Pancreas (tissue), 8 donors: ENCODE results near the gene AKT1. TPM values are rescaled to one million over a fixed set of nuclear protein-coding genes. Genes with fewer than 3 reads are reported as not detected.

Experiments used
- polyA plus RNA-seq, 2 donors: library from polyadenylated mRNA; stranded (reverse); fragments of 200-250 nt; gene quantifications; one replicate each; pipeline ENCODE4 v1.2.3, GENCODE V29; 2013
- total RNA-seq, 6 donors: library from RNA; stranded (reverse); fragmentation: NEBNext Ultra II Directional in 4 of 6; extraction: Animal tissue kit (Norgen Biotek cat#: 25700) in 4 of 6; gene quantifications; one replicate each; pipeline versions ENCODE4 v1.2.1 to v1.2.4, GENCODE V29; 2021 to 2023
- donor health status: healthy with polysubstance abuse.
- donor health status: DM: no; HTN: no; CAD: no; lungs with moderate emphysema.
- donor health status: DM: no; HTN: no; CAD: no.
- donor health status: Bipolar disorder and iron deficiency.
- donor health status: DM: yes; HTN: yes; CAD: no.
- donor health status: DM: no; HTN: no; CAD: no.
- donor health status: DM: no; HTN: no; CAD: no.
- donor health status: DM: yes; HTN: yes; CAD: no.

Gene AKT1
- total and polyA plus RNA-seq, 8 donors = 70.0 to 106 (median 84.6) TPM

Other genes starting within 250 kb of the AKT1 start
- gene C14orf180, start 216.0 kb downstream of the AKT1 start, total RNA-seq = under 1 TPM in 4 of 6 donors, not detected in 2; 0.09 to 0.40 (median 0.27) TPM
- 1 to 10 TPM in 1 of 2 donors, under 1 TPM in 1; 0.35 to 1.1 TPM for gene C14orf180, start 216.0 kb downstream of the AKT1 start, polyA plus RNA-seq
- 1 to 10 TPM; 1.1 to 4.6 (median 2.1) TPM for gene TMEM179, start 191.0 kb downstream of the AKT1 start, total RNA-seq
- 10 to 100 TPM; 18.8 to 35.3 TPM for gene TMEM179, start 191.0 kb downstream of the AKT1 start, polyA plus RNA-seq
- 10 to 100 TPM; 20.4 to 41.1 (median 23.0) TPM for gene INF2, start 106.1 kb downstream of the AKT1 start, total RNA-seq
- 10 to 100 TPM; 79.5 to 80.8 TPM for gene INF2, start 106.1 kb downstream of the AKT1 start, polyA plus RNA-seq
- 1 to 10 TPM; 3.5 to 6.4 (median 5.0) TPM for gene ADSS1, start 71.5 kb downstream of the AKT1 start, total RNA-seq
- gene ADSS1, start 71.5 kb downstream of the AKT1 start, polyA plus RNA-seq = 1 to 10 TPM; 6.7 to 6.8 TPM
- 10 to 100 TPM; 29.1 to 54.6 (median 38.8) TPM for gene SIVA1, start 42.6 kb downstream of the AKT1 start, total RNA-seq
- gene SIVA1, start 42.6 kb downstream of the AKT1 start, polyA plus RNA-seq = 100 to 1,000 TPM in 1 of 2 donors, 10 to 100 TPM in 1; 76.3 to 136 TPM
- gene ZBTB42, start 5.4 kb upstream of the AKT1 start, total RNA-seq = 10 to 100 TPM in 1 of 6 donors, 1 to 10 TPM in 5; 7.8 to 10.8 (median 8.5) TPM
- 1 to 10 TPM; 4.1 to 7.6 TPM for gene ZBTB42, start 5.4 kb upstream of the AKT1 start, polyA plus RNA-seq
- gene CEP170B, start 69.5 kb upstream of the AKT1 start, total RNA-seq = 10 to 100 TPM; 17.7 to 26.3 (median 21.9) TPM
- gene CEP170B, start 69.5 kb upstream of the AKT1 start, polyA plus RNA-seq = 10 to 100 TPM; 19.1 to 43.8 TPM
- 10 to 100 TPM in 1 of 6 donors, 1 to 10 TPM in 2, under 1 TPM in 3; 0.19 to 12.5 (median 0.91) TPM for gene PLD4, start 129.1 kb upstream of the AKT1 start, total RNA-seq
- gene PLD4, start 129.1 kb upstream of the AKT1 start, polyA plus RNA-seq = under 1 TPM; 0.49 to 0.52 TPM
- gene AHNAK2, start 182.6 kb upstream of the AKT1 start, total RNA-seq = 1 to 10 TPM in 5 of 6 donors, under 1 TPM in 1; 0.75 to 2.4 (median 1.5) TPM
- gene AHNAK2, start 182.6 kb upstream of the AKT1 start, polyA plus RNA-seq = 1 to 10 TPM; 1.3 to 1.4 TPM
- 1 to 10 TPM; 4.7 to 8.3 (median 6.4) TPM for gene CLBA1, start 190.0 kb upstream of the AKT1 start, total RNA-seq
- 10 to 100 TPM; 23.6 to 32.5 TPM for gene CLBA1, start 190.0 kb upstream of the AKT1 start, polyA plus RNA-seq
- 1 to 10 TPM; 1.2 to 3.5 (median 2.6) TPM for gene CDCA4, start 225.3 kb upstream of the AKT1 start, total RNA-seq
- gene CDCA4, start 225.3 kb upstream of the AKT1 start, polyA plus RNA-seq = 1 to 10 TPM; 3.1 to 3.3 TPM